Body of pancreas (tissue), 4 donors: Measurements from ENCODE around the gene C6orf47.

ENCODE experiments used
- POLR2A ChIP-seq, 3 donors: fragments of 450-650 bp; IDR thresholded peaks; one replicate each; pipeline ENCODE4 v1.6.1; 2016; ENCODE audit warnings: antibody characterized with exemption in 3 of 3, mild to moderate bottlenecking in 2 of 3
- TF ChIP-seq, protein P1 (sequence below), 7 experiments: fragments of 450-650 bp in 4 of 7; fragments of 200-600 bp in 3 of 7; sonication (generic) in 3 of 7; IDR thresholded peaks; one replicate each; pipeline ENCODE4 v1.5.1; 2016 to 2019; ENCODE audit warnings: antibody characterized with exemption in 7 of 7

DNA sequence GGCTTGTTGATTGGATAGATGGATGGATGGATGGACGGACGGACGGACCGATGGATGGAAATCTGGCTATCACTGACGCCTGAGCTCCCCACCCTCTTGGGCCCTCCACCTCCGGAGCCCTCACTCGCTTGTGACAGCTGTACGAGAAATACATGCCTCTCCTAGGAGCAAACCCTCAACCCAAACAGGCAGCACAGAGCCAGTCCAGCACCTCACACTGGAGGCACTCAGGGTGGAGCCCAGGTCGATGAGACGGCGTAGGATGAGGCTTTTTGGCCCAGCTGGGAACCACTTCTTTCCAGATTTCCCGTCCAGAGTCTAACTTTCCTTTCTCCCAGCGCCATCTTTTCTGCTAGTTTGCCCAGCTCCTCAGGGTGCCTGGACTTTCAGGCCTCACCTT, 23.0 kb upstream of the C6orf47 start:
- TF ChIP-seq, protein P1, sequence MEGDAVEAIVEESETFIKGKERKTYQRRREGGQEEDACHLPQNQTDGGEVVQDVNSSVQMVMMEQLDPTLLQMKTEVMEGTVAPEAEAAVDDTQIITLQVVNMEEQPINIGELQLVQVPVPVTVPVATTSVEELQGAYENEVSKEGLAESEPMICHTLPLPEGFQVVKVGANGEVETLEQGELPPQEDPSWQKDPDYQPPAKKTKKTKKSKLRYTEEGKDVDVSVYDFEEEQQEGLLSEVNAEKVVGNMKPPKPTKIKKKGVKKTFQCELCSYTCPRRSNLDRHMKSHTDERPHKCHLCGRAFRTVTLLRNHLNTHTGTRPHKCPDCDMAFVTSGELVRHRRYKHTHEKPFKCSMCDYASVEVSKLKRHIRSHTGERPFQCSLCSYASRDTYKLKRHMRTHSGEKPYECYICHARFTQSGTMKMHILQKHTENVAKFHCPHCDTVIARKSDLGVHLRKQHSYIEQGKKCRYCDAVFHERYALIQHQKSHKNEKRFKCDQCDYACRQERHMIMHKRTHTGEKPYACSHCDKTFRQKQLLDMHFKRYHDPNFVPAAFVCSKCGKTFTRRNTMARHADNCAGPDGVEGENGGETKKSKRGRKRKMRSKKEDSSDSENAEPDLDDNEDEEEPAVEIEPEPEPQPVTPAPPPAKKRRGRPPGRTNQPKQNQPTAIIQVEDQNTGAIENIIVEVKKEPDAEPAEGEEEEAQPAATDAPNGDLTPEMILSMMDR (IDR thresholded peaks at IDR 0.05): no peak
- TF ChIP-seq POLR2A (IDR thresholded peaks at IDR 0.05): no peak
